Hematopoietic multipotent progenitor cell (in vitro differentiated cells): ENCODE measurements around the gene DACT3. TPM values are rescaled to one million over a fixed set of nuclear protein-coding genes. Genes with fewer than 3 reads are reported as not detected.

Source experiments
- DNase-seq, 3 donors: peaks; one replicate each; pipeline ENCODE4 v3.0.0-alpha.2; 2011 to 2015; ENCODE audit warnings: low read depth in 2 of 3, low spot score in 2 of 3
- small RNA-seq: library from RNA; depleted of rRNA; stranded (forward); fragments of <200 nt; gene quantifications from one replicate; pipeline ENCODE3, GENCODE V24; 2012
- total RNA-seq: library from RNA; depleted of rRNA; stranded (reverse); fragments of >200 nt; gene quantifications from one replicate; pipeline ENCODE4 v1.2.3, GENCODE V29; 2012

Gene DACT3
- total RNA-seq, 1 donor, result under 0.01 TPM

DNA sequence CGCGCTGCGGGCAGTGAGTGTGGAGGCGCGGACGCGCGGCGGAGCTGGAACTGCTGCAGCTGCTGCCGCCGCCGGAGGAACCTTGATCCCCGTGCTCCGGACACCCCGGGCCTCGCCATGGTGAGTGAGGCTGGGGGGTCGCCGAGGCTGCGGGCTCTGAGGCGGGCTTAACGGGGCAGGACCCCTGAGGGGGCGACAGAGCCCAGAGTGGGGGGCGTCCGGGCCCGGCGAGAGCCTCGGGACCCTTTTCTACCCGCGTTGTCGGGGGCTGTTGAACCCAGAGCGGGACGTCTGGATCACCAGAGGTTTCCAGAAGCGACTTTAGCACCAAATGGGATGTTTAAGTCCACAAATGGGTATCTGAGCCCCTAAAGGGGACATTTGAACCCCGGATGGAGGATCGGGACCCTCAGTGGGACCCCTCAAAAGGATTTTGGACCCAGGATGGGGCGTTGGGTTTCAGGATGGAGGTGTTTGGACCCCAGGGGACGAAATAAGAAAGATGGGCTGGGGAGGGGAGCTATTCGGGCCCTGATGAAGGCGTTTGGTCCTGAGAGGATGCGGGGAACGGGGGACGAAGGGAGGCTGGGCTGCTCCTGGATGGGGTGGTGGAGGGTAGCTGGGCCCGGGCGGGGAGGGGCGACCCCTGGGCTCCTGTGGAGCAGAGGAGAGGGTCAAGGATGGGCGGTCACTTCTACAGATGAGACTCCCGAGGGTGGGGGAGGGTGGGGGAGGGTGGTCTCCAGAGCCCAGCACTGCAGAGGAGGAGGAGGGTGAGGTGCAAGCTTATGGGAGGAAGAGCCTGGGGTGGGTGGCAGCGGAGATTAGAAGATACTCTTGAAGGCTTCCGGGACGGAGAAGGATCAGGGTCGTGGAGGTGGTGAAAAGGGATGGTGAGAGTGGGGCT is 59.4 kb downstream of the DACT3 start, which contains the start of gene CALM3:
CALM3 (plus strand) TSS at position 13 of the 907 bp plus-strand sequence; CDS start at position 118, 105 bp downstream.
- peak in 1 of 3 donors; percentile 22 for DNase-seq

DNA sequence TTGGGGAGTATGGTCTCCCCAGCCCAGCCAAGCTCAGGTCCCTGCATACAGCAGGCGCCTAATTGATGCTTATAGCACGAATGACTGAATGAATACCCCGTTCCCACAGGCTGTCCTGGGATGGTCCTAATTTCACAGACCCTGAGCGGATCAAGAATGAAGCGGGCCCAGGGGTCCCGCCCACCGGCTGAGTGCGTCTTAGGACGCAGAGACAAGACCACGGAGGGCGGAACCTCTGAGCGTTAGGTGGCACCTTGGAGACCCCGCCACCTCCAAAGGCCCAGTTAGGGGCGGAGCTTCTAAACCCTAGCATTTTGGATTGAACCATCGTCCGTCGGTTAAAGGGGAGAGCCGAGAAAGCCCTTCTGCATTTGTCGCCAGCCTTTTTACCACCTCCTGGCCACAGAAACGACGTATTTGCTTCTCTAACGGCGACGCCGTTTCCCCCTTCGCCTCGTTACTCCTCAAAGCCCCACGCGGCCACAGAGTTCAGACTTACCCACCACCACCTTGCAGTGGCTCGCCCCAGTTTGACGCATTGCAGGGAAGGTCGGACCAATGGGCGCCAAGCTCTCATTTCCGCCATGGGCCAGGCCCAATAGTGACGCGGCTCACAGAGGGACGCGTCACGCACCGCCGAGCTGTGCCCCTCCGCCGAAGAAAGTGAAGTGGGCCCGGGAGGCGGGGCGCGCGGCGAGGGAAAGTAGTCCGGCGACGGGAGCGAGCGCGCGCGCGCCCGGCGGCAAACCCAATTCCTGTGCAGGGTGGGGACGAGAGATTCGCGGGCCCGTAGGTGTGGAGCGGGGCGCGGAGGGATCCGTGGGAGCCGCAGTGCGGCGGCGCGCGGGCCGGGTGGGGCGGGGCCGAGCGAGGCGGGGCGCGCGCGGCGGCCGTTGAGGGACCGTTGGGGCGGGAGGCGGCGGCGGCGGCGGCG is 60.3 kb downstream of the DACT3 start:
- DNase-seq, result peak; percentile 99

DNA sequence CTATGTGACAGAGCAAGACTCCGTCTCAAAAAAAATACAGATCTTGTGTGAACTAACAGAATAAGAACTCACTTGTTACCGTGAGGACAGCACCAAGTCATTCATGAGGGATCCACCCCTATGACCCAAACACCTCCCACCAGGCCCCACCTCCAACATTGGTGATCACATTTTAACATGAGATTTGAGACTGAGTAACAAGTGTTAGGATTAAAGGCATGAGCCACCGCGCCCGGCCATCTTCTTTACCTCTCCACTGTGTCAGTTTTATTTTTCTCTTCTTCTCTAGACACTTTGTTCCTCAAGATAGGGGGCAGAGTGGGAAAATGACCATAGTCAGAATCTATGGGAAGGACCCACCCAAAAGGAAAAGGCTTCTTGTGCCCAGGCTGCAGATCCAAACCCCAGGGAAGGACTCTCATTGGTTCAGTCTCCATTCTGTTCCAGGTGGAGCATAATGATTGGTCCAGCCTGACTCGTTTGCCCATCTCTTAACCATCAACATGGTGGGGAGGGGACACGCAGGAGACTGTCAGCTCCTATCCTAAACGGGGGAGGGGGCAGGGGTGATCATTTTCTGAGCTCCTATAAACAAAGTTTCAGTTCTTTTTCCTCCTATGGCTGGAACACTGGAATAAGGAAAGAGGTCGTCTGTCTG is 61.1 kb downstream of the DACT3 start:
- no peak for DNase-seq

DNA sequence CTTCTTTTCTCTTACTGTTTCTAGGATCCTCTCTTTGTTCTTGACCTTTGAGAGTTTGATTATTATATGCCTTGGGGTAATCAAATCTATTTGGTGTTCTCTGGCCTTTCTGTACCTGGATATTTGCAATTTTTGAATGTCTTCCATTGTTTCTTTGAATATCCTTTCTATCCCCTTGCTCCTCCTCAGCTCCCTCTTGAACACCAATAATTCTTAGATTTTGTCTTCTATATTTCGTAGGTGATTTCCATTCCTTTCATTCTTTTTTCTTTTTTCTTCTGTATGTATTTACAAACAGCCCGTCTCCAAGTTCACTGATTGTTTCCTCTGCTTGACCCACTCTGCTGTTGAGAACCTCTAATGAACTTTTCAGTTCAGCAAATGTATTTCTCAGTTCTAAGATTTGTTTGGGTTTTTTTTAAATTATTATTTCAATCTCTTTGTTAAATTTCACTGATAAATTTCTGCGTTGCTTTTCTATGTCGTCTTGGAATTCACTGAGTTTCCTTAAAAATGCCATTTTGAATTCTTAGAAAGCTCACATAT is 62.5 kb downstream of the DACT3 start:
- no peak for DNase-seq

Small RNAs within 50 kb of the gene (small RNA-seq; reads per million reads assigned to genes)
- gene MIR320E (not detected), gene RN7SL364P (not detected)

Other genes starting within 250 kb of the DACT3 start
- gene CCDC8, start 247.6 kb downstream of the DACT3 start, total RNA-seq, result 2.4 TPM
- 0.27 TPM for gene PNMA8C, start 232.2 kb downstream of the DACT3 start, total RNA-seq
- 7.3 TPM for gene PNMA8A, start 189.6 kb downstream of the DACT3 start, total RNA-seq
- gene PNMA8B, start 165.3 kb downstream of the DACT3 start, total RNA-seq, result 0.81 TPM
- 76.2 TPM for gene CALM3, start 59.9 kb downstream of the DACT3 start, total RNA-seq
- gene PTGIR, start 36.1 kb downstream of the DACT3 start, total RNA-seq, result 4.3 TPM
- gene GNG8, start 25.0 kb downstream of the DACT3 start, total RNA-seq, result not detected
- gene PRKD2, start 55.9 kb upstream of the DACT3 start, total RNA-seq, result 50.4 TPM
- 19.1 TPM for gene FKRP, start 84.9 kb upstream of the DACT3 start, total RNA-seq
- gene STRN4, start 85.3 kb upstream of the DACT3 start, total RNA-seq, result 98.3 TPM
- gene SLC1A5, start 127.4 kb upstream of the DACT3 start, total RNA-seq, result 37.2 TPM
- gene AP2S1, start 189.7 kb upstream of the DACT3 start, total RNA-seq, result 75.9 TPM
- gene ARHGAP35, start 199.8 kb upstream of the DACT3 start, total RNA-seq, result 22.1 TPM